NCI-H510A (cell line): Measurements from ENCODE around the gene KCNG1.
A peak's percentile ranks its signal among the peaks of the same experiment; 100 is the strongest.

Experiments
- DNase-seq: peaks from one replicate; lab custom pipeline; 2025; lab: John Stamatoyannopoulos, UW

KCNG1 gene

DNA sequence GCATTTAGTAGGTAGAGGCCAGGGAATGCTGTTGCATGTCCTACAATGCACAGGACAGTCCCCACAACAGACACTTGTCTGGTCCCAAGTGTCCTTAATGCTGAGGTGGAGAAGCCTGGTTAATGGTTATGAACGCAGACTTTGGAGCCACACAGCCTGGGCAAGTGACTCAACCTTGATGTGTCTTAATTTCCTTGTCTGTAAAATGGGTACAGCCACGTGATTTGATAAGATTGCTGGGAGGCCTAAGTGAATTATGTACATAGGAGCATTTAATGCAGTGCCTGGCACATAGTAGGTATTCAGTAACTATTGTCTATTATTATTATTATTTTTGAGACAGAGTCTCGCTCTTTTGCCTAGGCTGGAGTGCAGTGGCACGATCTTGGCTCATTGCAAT is 11.4 kb downstream of the KCNG1 start:
- DNase-seq, result no peak

DNA sequence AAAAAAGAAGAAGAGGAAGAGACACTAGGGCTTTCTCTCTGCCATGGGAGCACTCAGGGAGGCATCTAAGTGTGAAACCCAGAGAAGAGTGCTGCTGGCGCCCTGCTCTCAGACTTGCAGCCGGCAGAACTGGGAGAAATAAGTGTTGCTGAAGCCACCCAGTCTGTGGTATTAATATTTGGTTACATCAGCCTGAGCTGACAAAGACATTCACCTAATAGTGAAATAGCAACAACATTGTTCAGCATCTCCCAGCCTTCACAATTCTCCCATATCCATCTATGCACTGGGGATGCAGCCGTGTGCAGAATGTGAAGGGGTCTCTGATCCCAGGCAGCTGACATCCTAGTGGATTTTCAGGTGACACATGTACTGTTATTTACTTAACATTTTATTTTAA is 12.0 kb downstream of the KCNG1 start:
- DNase-seq, result no peak

- DNase-seq, result no peak
Measured at GRCh38 chr20:51010043-51010365, 12.9 kb downstream of the KCNG1 start.

DNA sequence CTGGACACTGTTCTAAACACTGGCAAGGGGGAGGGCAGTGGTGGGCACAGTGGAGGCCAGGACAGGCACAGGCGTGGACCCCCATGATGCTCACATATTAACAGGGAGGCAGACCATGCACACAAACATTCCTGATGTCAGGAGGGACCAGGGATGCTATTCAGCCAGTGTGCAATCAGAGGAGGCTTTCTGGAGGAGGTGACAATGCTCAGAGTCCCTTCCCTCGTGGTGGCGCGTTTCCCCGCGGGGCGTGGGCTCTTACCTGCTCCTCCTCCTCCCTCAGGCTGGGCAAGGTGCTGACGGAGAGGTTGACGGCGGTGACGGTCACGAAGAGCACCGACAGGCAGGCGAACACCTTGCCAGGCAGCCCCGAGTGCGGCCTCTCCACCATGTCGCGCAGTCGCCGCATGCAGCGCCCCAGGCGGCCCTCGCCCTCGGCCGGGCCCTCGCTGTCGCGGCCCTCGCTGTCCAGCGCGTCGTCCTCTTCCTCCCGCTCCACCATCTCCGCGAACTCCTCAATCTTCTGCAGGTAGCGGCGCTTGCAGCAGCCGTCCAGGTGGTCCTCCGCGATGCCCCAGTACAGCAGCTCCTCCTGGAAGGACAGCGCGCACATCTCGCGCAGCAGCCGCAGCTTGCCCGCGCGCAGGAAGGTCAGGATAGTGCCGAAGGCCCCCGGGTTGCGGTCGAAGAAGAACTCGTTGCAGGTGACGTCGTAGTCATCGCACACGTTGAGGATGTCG is 13.4 kb downstream of the KCNG1 start:
- no peak for DNase-seq

- DNase-seq, result no peak
Measured at GRCh38 chr20:51008718-51009117, 14.2 kb downstream of the KCNG1 start.

DNA sequence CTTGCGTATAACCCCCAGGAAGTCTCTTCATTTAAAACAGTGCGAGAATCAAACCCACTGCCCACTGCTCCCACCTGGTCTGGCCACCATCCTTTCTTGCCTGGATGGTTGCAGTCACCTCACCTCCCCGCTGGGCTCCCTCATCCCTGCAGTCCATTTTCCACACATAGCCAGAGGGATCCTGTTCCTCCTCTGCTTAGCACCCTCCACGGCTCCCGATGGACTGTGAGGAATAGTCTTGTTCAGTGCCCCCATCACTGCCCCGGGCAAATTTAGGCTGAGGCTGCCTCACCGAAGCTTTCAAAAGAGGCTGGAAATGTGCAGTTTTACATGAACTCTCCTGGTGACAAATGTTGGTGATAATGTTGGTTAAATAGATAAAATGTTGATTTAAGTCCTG is 17.7 kb downstream of the KCNG1 start:
- DNase-seq, result no peak

- no peak for DNase-seq
Measured at GRCh38 chr20:51004781-51005180, 18.1 kb downstream of the KCNG1 start.

DNA sequence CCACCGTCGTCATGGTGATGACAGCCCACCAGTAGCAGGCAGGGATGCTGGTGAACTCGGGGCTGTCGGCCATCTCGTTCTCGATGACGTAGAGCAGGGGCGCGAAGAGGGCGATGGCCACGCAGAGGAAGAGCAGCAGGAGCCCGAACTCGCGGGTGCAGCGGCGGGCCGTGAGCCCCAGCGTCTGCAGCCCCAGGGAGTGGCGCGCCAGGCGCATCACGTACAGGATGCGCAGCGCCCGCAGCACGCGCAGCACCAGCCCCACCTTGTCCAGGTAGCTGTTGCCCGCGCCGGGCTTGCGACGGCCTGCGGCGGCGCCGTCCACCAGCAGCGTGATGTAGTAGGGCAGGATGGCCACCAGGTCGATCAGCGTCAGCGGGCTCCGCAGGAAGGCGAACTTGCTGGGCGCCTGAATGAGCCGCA is 18.6 kb downstream of the KCNG1 start:
- DNase-seq, result no peak

- no peak for DNase-seq
Measured at GRCh38 chr20:51003753-51004152, 19.2 kb downstream of the KCNG1 start.

DNA sequence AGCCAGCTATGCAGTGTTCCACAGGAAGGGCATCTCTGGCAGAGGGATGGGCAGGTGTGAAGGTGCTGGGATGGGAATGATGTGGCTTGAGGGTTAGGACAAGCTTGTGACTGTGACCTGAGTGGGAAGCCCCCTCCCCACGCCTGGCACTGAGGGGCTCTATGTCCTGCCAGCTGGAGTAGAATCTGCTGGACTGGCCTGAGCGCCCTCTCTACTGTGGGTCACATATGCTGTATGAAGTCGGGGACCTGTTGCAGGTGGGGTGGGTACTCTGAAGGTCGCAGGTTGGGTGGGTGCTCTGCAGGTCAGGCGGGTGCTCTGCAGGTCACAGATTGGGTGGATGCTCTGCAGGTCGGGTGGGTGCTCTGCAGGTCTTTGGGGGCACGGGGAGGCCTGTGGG is 20.3 kb downstream of the KCNG1 start:
- no peak for DNase-seq

GRCh38 chr20:51001430-51002265 is 21.3 kb downstream of the KCNG1 start:
- no peak for DNase-seq

DNA sequence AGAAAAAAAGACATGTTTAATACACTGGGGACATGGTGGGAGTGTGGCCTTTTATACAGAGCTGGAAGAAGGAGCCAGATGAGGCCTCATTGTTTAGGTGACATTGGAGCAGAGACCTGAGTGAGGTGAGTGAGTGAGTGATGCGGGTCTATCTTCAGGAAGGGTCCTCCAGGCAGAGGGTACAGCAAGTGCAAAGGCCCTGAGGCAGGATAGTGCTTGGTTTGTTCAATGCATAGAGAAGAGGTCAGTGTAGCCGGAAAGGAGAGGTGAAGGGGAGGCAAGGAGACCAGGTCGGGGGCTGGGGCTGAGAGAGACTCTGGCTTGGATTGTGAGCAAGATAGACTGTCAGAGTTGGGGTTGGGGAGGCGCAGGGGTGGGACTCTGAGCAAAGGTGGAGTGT is 23.6 kb downstream of the KCNG1 start:
- DNase-seq, result no peak

- DNase-seq, result no peak
Measured at GRCh38 chr20:50996901-50997865, 25.7 kb downstream of the KCNG1 start.

- no peak for DNase-seq
Measured at GRCh38 chr20:50995506-50995905, 27.4 kb downstream of the KCNG1 start.

DNA sequence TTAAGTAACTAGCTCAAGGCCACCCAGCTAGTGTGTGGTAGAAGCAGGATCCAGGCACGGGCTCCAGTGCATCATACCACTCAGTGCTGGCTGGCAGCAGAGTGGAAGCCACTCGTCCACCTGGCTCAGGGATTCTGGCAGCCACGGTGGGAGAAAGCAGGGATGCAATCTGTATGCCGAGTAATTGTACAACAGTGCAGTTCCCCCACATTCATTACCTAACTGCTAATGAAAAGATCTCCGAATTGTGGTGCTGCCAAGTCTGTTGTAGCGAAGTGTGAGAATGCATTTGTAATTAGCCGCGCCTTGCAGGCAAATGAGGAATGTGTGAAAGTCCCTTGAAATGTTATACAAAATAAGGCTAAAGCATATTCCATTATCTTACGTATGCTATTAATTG is 29.0 kb downstream of the KCNG1 start:
- DNase-seq, result no peak

- no peak for DNase-seq
Measured at GRCh38 chr20:50992733-50993457, 30.0 kb downstream of the KCNG1 start.

- DNase-seq, result no peak
Measured at GRCh38 chr20:50992336-50992732, 30.6 kb downstream of the KCNG1 start.

- no peak for DNase-seq
Measured at GRCh38 chr20:50991076-50991475, 31.8 kb downstream of the KCNG1 start.

- peak; percentile 38 for DNase-seq
Measured at GRCh38 chr20:50987493-50988210, 35.3 kb downstream of the KCNG1 start.

- DNase-seq, result no peak
Measured at GRCh38 chr20:50983321-50983720, 39.6 kb downstream of the KCNG1 start.

- DNase-seq, result no peak
Measured at GRCh38 chr20:50982363-50982762, 40.5 kb downstream of the KCNG1 start.
